Activated CD8-positive, alpha-beta T cell treated with anti-CD3 and anti-CD28 coated beads, Interleukin-2, amount 10 ng/mL, durations not matched to agents 7 days and 5 days (primary cell): ENCODE results near the gene PCGF6. TPM values are rescaled to one million over a fixed set of nuclear protein-coding genes. Genes with fewer than 3 reads are reported as not detected.
A peak's percentile ranks its signal among the peaks of the same experiment; 100 is the strongest.

Experiments
- ATAC-seq: fragments of 150-1000 bp; cut with Tn5 transposase; one replicate; pipeline ENCODE4 v1.10.0; 2021; ENCODE audit warnings: moderate library complexity
- CTCF ChIA-PET: fragments of 350-600 bp; sonication (Branson Sonifier 250); formaldehyde crosslinking; loops from one replicate; lab custom pipeline; 2021; ENCODE audit warnings: antibody characterized with exemption; lab: Charles Lee
- POLR2A ChIA-PET: fragments of 350-600 bp; sonication (Branson Sonifier 250); formaldehyde crosslinking; loops from one replicate; lab custom pipeline; 2021; ENCODE audit warnings: antibody characterized with exemption; lab: Charles Lee
- DNase-seq: peaks from one replicate; pipeline ENCODE4 v3.0.0-alpha.2; 2020
- H3K27ac Mint-ChIP-seq: one replicate; pipeline ENCODE4 v1.8.0; 2021; ENCODE audit warnings: mild to moderate bottlenecking, mixed read lengths
- H3K27me3 Mint-ChIP-seq: one replicate; pipeline ENCODE4 v1.8.0; 2021; ENCODE audit warnings: low read depth, mixed read lengths
- H3K36me3 Mint-ChIP-seq: one replicate; pipeline ENCODE4 v1.8.0; 2021; ENCODE audit warnings: low read depth, mixed read lengths
- H3K4me1 Mint-ChIP-seq: one replicate; pipeline ENCODE4 v1.8.0; 2021; ENCODE audit warnings: low read depth, mixed read lengths
- H3K4me3 Mint-ChIP-seq: one replicate; pipeline ENCODE4 v1.8.0; 2021; ENCODE audit warnings: mild to moderate bottlenecking, mixed read lengths
- H3K9me3 Mint-ChIP-seq: one replicate; pipeline ENCODE4 v1.8.0; 2022; ENCODE audit warnings: mixed read lengths; ENCODE audit not compliant: insufficient read depth
- microRNA-seq: library from miRNA; unstranded; fragments of <30 nt; microRNA quantifications from one replicate; pipeline ENCODE4 v1.2.0, GENCODE V29; 2022
- total RNA-seq, 2 experiments: library from RNA; stranded (reverse); gene quantifications; one replicate each; pipeline ENCODE4 v1.2.3, GENCODE V29; 2021

PCGF6 gene
- total RNA-seq, 2 experiments from 2014 or later, result 14.9 to 17.2 TPM

- H3K27me3 Mint-ChIP-seq, result peaks cover 5% of the 10 kb centered on the region
- H3K4me3 Mint-ChIP-seq, result no peak overlapping the region
- no peak overlapping the region for H3K27ac Mint-ChIP-seq
- peaks cover 3% of the 10 kb centered on the region for H3K36me3 Mint-ChIP-seq
- ATAC-seq (no peak), DNase-seq (no peak)
- CTCF ChIA-PET, result no interaction called here
- H3K9me3 Mint-ChIP-seq, result peaks cover 8% of the 10 kb centered on the region
- POLR2A ChIA-PET, result no interaction called here
- no peaks in the 10 kb centered on the region for H3K4me1 Mint-ChIP-seq
These were observed 96.2 kb downstream of the PCGF6 start for GRCh38 chr10:103254538-103255325.

- Mint-ChIP-seq H3K4me1 (no peaks in the 10 kb centered on the region), H3K4me3 (no peak overlapping the region), H3K27me3 (peaks cover 5% of the 10 kb centered on the region), H3K27ac (no peak overlapping the region), H3K36me3 (peaks cover 2% of the 10 kb centered on the region), H3K9me3 (peaks cover 5% of the 10 kb centered on the region)
- POLR2A ChIA-PET, result no interaction called here
- no peak for DNase-seq
- CTCF ChIA-PET, result no interaction called here
- ATAC-seq, result no peak
These were observed 96.8 kb downstream of the PCGF6 start for GRCh38 chr10:103254113-103254512.

Small RNA genes within 50 kb of the gene (microRNA-seq; reads per million reads assigned to microRNA genes)
- 8,278 reads per million, percentile 94 among the genes with 10 or more reads in this experiment for gene MIR1307

Other genes starting within 250 kb of the PCGF6 start
- 10 to 100 TPM; 60.8 to 62.0 TPM for gene NT5C2, start 157.9 kb downstream of the PCGF6 start, total RNA-seq
- gene RPEL1, start 105.3 kb downstream of the PCGF6 start, total RNA-seq, result under 1 TPM in 1 of 2 experiments, not detected in 1; 0.16 TPM
- gene INA, start 74.0 kb downstream of the PCGF6 start, total RNA-seq, result under 1 TPM in 1 of 2 experiments, not detected in 1; 0.08 TPM
- gene TAF5, start 16.8 kb upstream of the PCGF6 start, total RNA-seq, result 10 to 100 TPM; 14.5 to 14.8 TPM
- 100 to 1,000 TPM; 360 to 363 TPM for gene ATP5MK, start 45.3 kb upstream of the PCGF6 start, total RNA-seq
- 10 to 100 TPM; 57.1 to 57.4 TPM for gene PDCD11, start 45.5 kb upstream of the PCGF6 start, total RNA-seq
- gene CALHM2, start 101.2 kb upstream of the PCGF6 start, total RNA-seq, result 100 to 1,000 TPM; 131 to 135 TPM
- gene CALHM1, start 107.8 kb upstream of the PCGF6 start, total RNA-seq, result 1 to 10 TPM; 1.8 TPM
- gene CALHM3, start 128.1 kb upstream of the PCGF6 start, total RNA-seq, result under 1 TPM; 0.45 to 0.63 TPM
- gene NEURL1, start 142.6 kb upstream of the PCGF6 start, total RNA-seq, result 1 to 10 TPM; 1.1 TPM